ENCODE measurements around the gene TBC1D22A.

- TF ChIP-seq CTCF (IDR thresholded peaks at IDR 0.05) (no peak), POLR2A (IDR thresholded peaks at IDR 0.05) (no peak)
Observed at GRCh38 chr22:46998331-46998730, 235.9 kb downstream of the TBC1D22A start.

All from right lobe of liver (tissue), 4 donors.